H9 (cell line): ENCODE data around the gene ANAPC13. TPM values are rescaled to one million over a fixed set of nuclear protein-coding genes. Genes with fewer than 3 reads are reported as not detected.

Source experiments
- DNase-seq: peaks from one replicate; pipeline ENCODE4 v3.0.0-alpha.2; 2017
- H2AFZ ChIP-seq: one replicate; pipeline ENCODE4 v1.6.1; 2013; ENCODE audit warnings: mild to moderate bottlenecking, low read length, control low read depth, moderate library complexity
- H2AK5ac ChIP-seq: 2 replicates; pipeline ENCODE4 v1.6.1; 2013; ENCODE audit warnings: low read length, control low read depth, mixed read lengths; ENCODE audit not compliant: insufficient read length
- H2BK120ac ChIP-seq: one replicate; pipeline ENCODE4 v1.6.1; 2013; ENCODE audit warnings: low read depth, mild to moderate bottlenecking, low read length, control low read depth, inconsistent platforms; ENCODE audit not compliant: poor library complexity, severe bottlenecking
- H2BK12ac ChIP-seq: 2 replicates; pipeline ENCODE4 v1.6.1; 2013; ENCODE audit warnings: low read length, control low read depth, mixed read lengths, low read depth; ENCODE audit not compliant: insufficient read length
- H2BK15ac ChIP-seq: 2 replicates; pipeline ENCODE4 v1.6.1; 2013; ENCODE audit warnings: low read depth, low read length, control low read depth
- H2BK20ac ChIP-seq: one replicate; pipeline ENCODE4 v1.6.1; 2013; ENCODE audit warnings: low read depth, mild to moderate bottlenecking, low read length, control low read depth, inconsistent platforms; ENCODE audit not compliant: poor library complexity, severe bottlenecking
- H2BK5ac ChIP-seq: 2 replicates; pipeline ENCODE4 v1.6.1; 2013; ENCODE audit warnings: low read length, control low read depth, mixed read lengths; ENCODE audit not compliant: insufficient read length
- H3K14ac ChIP-seq: 2 replicates; pipeline ENCODE4 v1.6.1; 2013; ENCODE audit warnings: low read length, control low read depth; ENCODE audit not compliant: insufficient read depth
- H3K18ac ChIP-seq: 2 replicates; pipeline ENCODE4 v1.6.1; 2013; ENCODE audit warnings: low read depth, mild to moderate bottlenecking, mixed read lengths, low read length, control low read depth; ENCODE audit not compliant: insufficient read length
- H3K23ac ChIP-seq: 2 replicates; pipeline ENCODE4 v1.6.1; 2013; ENCODE audit warnings: low read length, control low read depth, mixed read lengths, low read depth; ENCODE audit not compliant: insufficient read length
- H3K23me2 ChIP-seq: 2 replicates; pipeline ENCODE4 v1.6.1; 2013; ENCODE audit warnings: low read depth, mild to moderate bottlenecking, mixed read lengths, low read length, control low read depth; ENCODE audit not compliant: insufficient read length, poor library complexity, severe bottlenecking
- H3K27ac ChIP-seq: 2 replicates; pipeline ENCODE4 v1.5.1; 2013; ENCODE audit warnings: low read length, control low read depth, mixed read lengths, low read depth; ENCODE audit not compliant: insufficient read length
- H3K27me3 ChIP-seq: 2 replicates; pipeline ENCODE4 v1.6.1; 2013; ENCODE audit warnings: low read length, control low read depth, inconsistent platforms; ENCODE audit not compliant: insufficient read depth
- H3K4ac ChIP-seq: 2 replicates; pipeline ENCODE4 v1.6.1; 2013; ENCODE audit warnings: low read depth, mild to moderate bottlenecking, control low read depth, inconsistent platforms, low read length, moderate library complexity
- H3K4me1 ChIP-seq: 2 replicates; pipeline ENCODE4 v1.6.1; 2013; ENCODE audit warnings: low read length, control low read depth, inconsistent platforms; ENCODE audit not compliant: insufficient read depth
- H3K4me2 ChIP-seq: 2 replicates; pipeline ENCODE4 v1.6.1; 2013; ENCODE audit warnings: low read length, control low read depth, mixed read lengths; ENCODE audit not compliant: insufficient read length, insufficient read depth
- H3K56ac ChIP-seq: 2 replicates; pipeline ENCODE4 v1.6.1; 2013; ENCODE audit warnings: low read depth, mild to moderate bottlenecking, mixed read lengths, low read length, control low read depth; ENCODE audit not compliant: insufficient read length
- H3K79me1 ChIP-seq: 2 replicates; pipeline ENCODE4 v1.6.1; 2013; ENCODE audit warnings: low read depth, mild to moderate bottlenecking, moderate library complexity, low read length, control low read depth, inconsistent platforms; ENCODE audit not compliant: insufficient read depth, poor library complexity, severe bottlenecking
- H3K79me2 ChIP-seq: 2 replicates; pipeline ENCODE4 v1.6.1; 2013; ENCODE audit warnings: low read length, control low read depth, inconsistent platforms; ENCODE audit not compliant: insufficient read depth
- H3K9ac ChIP-seq: 2 replicates; pipeline ENCODE4 v1.6.1; 2013; ENCODE audit warnings: low read length, control low read depth, mixed read lengths; ENCODE audit not compliant: insufficient read length; ENCODE audit errors: extremely low read depth
- H3K9me3 ChIP-seq: one replicate; pipeline ENCODE4 v1.6.1; 2013; ENCODE audit warnings: low read depth, low read length, inconsistent platforms; ENCODE audit not compliant: control insufficient read depth
- H3T11ph ChIP-seq: one replicate; pipeline ENCODE4 v1.6.1; 2013; ENCODE audit warnings: mild to moderate bottlenecking, low read length, control low read depth, inconsistent platforms
- H4K20me1 ChIP-seq: one replicate; pipeline ENCODE4 v1.6.1; 2013; ENCODE audit not compliant: control insufficient read depth, insufficient read length, insufficient read depth
- H4K5ac ChIP-seq: 2 replicates; pipeline ENCODE4 v1.6.1; 2013; ENCODE audit warnings: low read depth, mild to moderate bottlenecking, mixed read lengths, low read length, control low read depth; ENCODE audit not compliant: insufficient read length
- H4K8ac ChIP-seq: replicated peaks from 2 replicates; pipeline ENCODE4 v1.6.1; 2013; ENCODE audit warnings: low read length, control low read depth, mixed read lengths, low read depth; ENCODE audit not compliant: insufficient read length
- H4K91ac ChIP-seq: 2 replicates; pipeline ENCODE4 v1.6.1; 2013; ENCODE audit warnings: low read depth, mild to moderate bottlenecking, moderate library complexity, mixed read lengths, low read length, control low read depth; ENCODE audit not compliant: insufficient read length
- H3K27ac Mint-ChIP-seq, 3 experiments: 2 replicates in 2 of 3; 3 replicates in 1 of 3; pipeline ENCODE4 v1.8.0; 2020 to 2021; ENCODE audit warnings: mixed read lengths in 3 of 3, mild to moderate bottlenecking in 1 of 3, moderate library complexity in 1 of 3
- H3K27me3 Mint-ChIP-seq: 2 replicates; pipeline ENCODE4 v1.8.0; 2021; ENCODE audit warnings: low read depth, mild to moderate bottlenecking, moderate library complexity, mixed read lengths
- H3K36me3 Mint-ChIP-seq, 3 experiments: 2 replicates in 2 of 3; 3 replicates in 1 of 3; pipeline ENCODE4 v1.8.0; 2020 to 2021; ENCODE audit warnings: low read depth in 3 of 3, mixed read lengths in 3 of 3; ENCODE audit not compliant: insufficient read depth in 1 of 3
- H3K4me1 Mint-ChIP-seq, 2 experiments: 2 replicates each; pipeline ENCODE4 v1.8.0; 2020; ENCODE audit warnings: mixed read lengths in 2 of 2
- H3K4me3 Mint-ChIP-seq, 2 experiments: 2 replicates in 1 of 2; 3 replicates in 1 of 2; pipeline ENCODE4 v1.8.0; 2020 to 2021; ENCODE audit warnings: mild to moderate bottlenecking in 2 of 2, mixed read lengths in 2 of 2, moderate library complexity in 1 of 2
- H3K9me3 Mint-ChIP-seq, 2 experiments: 2 replicates in 1 of 2; 3 replicates in 1 of 2; pipeline ENCODE4 v1.8.0; 2020; ENCODE audit warnings: mild to moderate bottlenecking in 2 of 2, mixed read lengths in 2 of 2, moderate library complexity in 1 of 2
- CTCF ChIP-seq: fragments of 200-600 bp; sonication (generic); conservative IDR thresholded peaks from 3 replicates; pipeline ENCODE4 v1.8.0; 2021; ENCODE audit warnings: antibody characterized with exemption, mild to moderate bottlenecking
- WGBS: extraction: QIAGEN DNeasy Blood & Tissue Kit; methylation state at CpG from one replicate; pipeline ENCODE4 v1.1.7; 2013; ENCODE audit warnings: missing lambda C conversion rate, low lambda C conversion rate, mixed read lengths; ENCODE audit not compliant: insufficient read length; ENCODE audit errors: extremely low coverage; 5-methylcytosine and 5-hydroxymethylcytosine counted together
- total RNA-seq: library from RNA; stranded (reverse); gene quantifications from 2 replicates; pipeline ENCODE4 v1.2.1, GENCODE V29; 2021

ANAPC13 gene
- total RNA-seq, 1 experiment from 2014 or later, result 42.8 TPM

GRCh38 chr3:134533493-134533892 is 47.7 kb upstream of the ANAPC13 start:
- Mint-ChIP-seq H3K9me3 (no peaks in the 10 kb centered on the region), H3K4me1 (no peaks in the 10 kb centered on the region), H3K4me3 (no peak overlapping the region), H3K27me3 (no peaks in the 10 kb centered on the region), H3K36me3 (peaks cover 2 to 5% (median 5%) of the 10 kb centered on the region in 3 experiments; a peak in 3 of 7 replicates), H3K27ac (no peak overlapping the region)
- Histone ChIP-seq H2AFZ (no peak overlapping the region), H3K27me3 (no peaks in the 10 kb centered on the region), H2BK5ac (no peak overlapping the region), H4K5ac (no peak overlapping the region), H3K23ac (no peak overlapping the region), H3K23me2 (no peaks in the 10 kb centered on the region), H3K9me3 (no peaks in the 10 kb centered on the region), H3T11ph (no peak overlapping the region), H2BK20ac (no peak overlapping the region), H4K91ac (no peak overlapping the region), H3K14ac (no peak overlapping the region), H3K4me2 (no peak overlapping the region), H2AK5ac (no peak overlapping the region), H4K8ac (no peak overlapping the region), H3K9ac (no peak overlapping the region), H3K4ac (no peak overlapping the region), H3K79me1 (no peaks in the 10 kb centered on the region), H2BK120ac (no peak overlapping the region), H3K79me2 (no peaks in the 10 kb centered on the region), H4K20me1 (no peaks in the 10 kb centered on the region), H3K27ac (no peak overlapping the region), H2BK15ac (no peak overlapping the region), H3K4me1 (no peaks in the 10 kb centered on the region), H2BK12ac (no peak overlapping the region), H3K56ac (no peak overlapping the region), H3K18ac (no peak overlapping the region)
- WGBS, result no CpG with 5 or more reads among the region's 1 CpG
- DNase-seq, result no peak
- no peak for TF ChIP-seq CTCF
